ENCODE data around the gene ITGAV. TPM values are rescaled to one million over a fixed set of nuclear protein-coding genes. Genes with fewer than 3 reads are reported as not detected.

ITGAV gene
- total RNA-seq, 1 donor from 2014 or later = 21.9 TPM

- Mint-ChIP-seq H3K36me3 (ENCODE audit: unreplicated experiment) (no peaks in the 10 kb centered on the region), H3K9me3 (ENCODE audit: unreplicated experiment) (peaks cover 3% of the 10 kb centered on the region), H3K27me3 (ENCODE audit: unreplicated experiment) (no peaks in the 10 kb centered on the region), H3K4me1 (ENCODE audit: low read depth, unreplicated experiment) (peaks cover 3% of the 10 kb centered on the region), H3K4me3 (ENCODE audit: unreplicated experiment) (no peak overlapping the region), H3K27ac (ENCODE audit: unreplicated experiment) (no peak overlapping the region)
- TF ChIP-seq CTCF (IDR thresholded peaks at IDR 0.05; ENCODE audit: partially characterized antibody, unreplicated experiment) = no peak
- no peak for DNase-seq
Measured at GRCh38 chr2:186573531-186573930, 16.3 kb upstream of the ITGAV start.

GRCh38 chr2:186575302-186575701 is 14.6 kb upstream of the ITGAV start:
- H3K9me3 Mint-ChIP-seq (ENCODE audit: unreplicated experiment) = no peaks in the 10 kb centered on the region
- H3K27me3 Mint-ChIP-seq (ENCODE audit: unreplicated experiment) = no peaks in the 10 kb centered on the region
- H3K4me1 Mint-ChIP-seq (ENCODE audit: low read depth, unreplicated experiment) = no peaks in the 10 kb centered on the region
- no peak overlapping the region for H3K4me3 Mint-ChIP-seq (ENCODE audit: unreplicated experiment)
- H3K27ac Mint-ChIP-seq (ENCODE audit: unreplicated experiment) = no peak overlapping the region
- H3K36me3 Mint-ChIP-seq (ENCODE audit: unreplicated experiment) = no peaks in the 10 kb centered on the region
- TF ChIP-seq CTCF (IDR thresholded peaks at IDR 0.05; ENCODE audit: partially characterized antibody, unreplicated experiment) = no peak
- DNase-seq = no peak

DNA sequence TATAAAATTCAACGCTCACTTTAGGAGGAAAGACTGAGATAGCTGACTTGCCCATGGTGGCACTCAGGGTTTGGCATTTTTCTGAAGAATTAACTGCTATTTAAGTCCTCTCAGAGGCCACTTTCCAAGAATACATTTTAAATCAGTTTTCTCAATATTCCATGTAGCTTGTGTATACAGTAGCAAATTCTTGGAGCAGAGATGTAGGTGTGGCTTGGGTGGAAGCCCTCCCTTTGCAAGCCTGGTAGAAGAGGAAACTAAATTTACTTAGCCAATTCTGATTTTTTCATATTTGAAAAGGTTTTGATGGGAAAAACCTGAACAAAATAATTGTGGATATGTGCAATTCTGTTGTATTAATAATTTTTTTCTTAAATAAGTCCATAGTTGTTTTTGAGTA is 14.0 kb upstream of the ITGAV start:
- no peak for TF ChIP-seq CTCF (IDR thresholded peaks at IDR 0.05; ENCODE audit: partially characterized antibody, unreplicated experiment)
- no peaks in the 10 kb centered on the region for H3K36me3 Mint-ChIP-seq (ENCODE audit: unreplicated experiment)
- no peak overlapping the region for H3K4me3 Mint-ChIP-seq (ENCODE audit: unreplicated experiment)
- no peaks in the 10 kb centered on the region for H3K9me3 Mint-ChIP-seq (ENCODE audit: unreplicated experiment)
- H3K27me3 Mint-ChIP-seq (ENCODE audit: unreplicated experiment) = no peaks in the 10 kb centered on the region
- no peak for DNase-seq
- H3K4me1 Mint-ChIP-seq (ENCODE audit: low read depth, unreplicated experiment) = no peaks in the 10 kb centered on the region
- H3K27ac Mint-ChIP-seq (ENCODE audit: unreplicated experiment) = no peak overlapping the region

DNA sequence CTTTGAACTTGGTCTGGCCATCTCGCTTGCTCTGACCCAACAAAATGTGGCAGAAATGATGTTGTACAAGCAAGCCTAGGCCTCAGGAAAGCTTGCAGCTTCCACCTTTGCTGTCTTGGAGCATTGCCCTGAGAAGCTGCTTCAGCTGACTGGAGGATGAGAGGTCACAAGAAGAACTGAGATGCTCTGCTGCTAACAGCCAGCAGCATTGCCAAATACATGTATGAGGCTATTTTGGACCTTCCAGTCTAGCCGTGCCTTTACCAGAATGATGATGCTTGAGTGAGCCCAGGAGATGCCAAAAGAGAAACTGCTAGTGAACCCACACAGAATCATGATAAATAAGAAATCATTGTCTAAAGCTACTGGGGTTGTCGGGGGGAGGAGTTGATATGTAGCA is 13.2 kb upstream of the ITGAV start:
- Mint-ChIP-seq H3K4me3 (ENCODE audit: unreplicated experiment) (no peak overlapping the region), H3K9me3 (ENCODE audit: unreplicated experiment) (no peaks in the 10 kb centered on the region), H3K27me3 (ENCODE audit: unreplicated experiment) (no peaks in the 10 kb centered on the region), H3K36me3 (ENCODE audit: unreplicated experiment) (no peaks in the 10 kb centered on the region), H3K27ac (ENCODE audit: unreplicated experiment) (no peak overlapping the region), H3K4me1 (ENCODE audit: low read depth, unreplicated experiment) (no peaks in the 10 kb centered on the region)
- no peak for TF ChIP-seq CTCF (IDR thresholded peaks at IDR 0.05; ENCODE audit: partially characterized antibody, unreplicated experiment)
- DNase-seq = no peak

DNA sequence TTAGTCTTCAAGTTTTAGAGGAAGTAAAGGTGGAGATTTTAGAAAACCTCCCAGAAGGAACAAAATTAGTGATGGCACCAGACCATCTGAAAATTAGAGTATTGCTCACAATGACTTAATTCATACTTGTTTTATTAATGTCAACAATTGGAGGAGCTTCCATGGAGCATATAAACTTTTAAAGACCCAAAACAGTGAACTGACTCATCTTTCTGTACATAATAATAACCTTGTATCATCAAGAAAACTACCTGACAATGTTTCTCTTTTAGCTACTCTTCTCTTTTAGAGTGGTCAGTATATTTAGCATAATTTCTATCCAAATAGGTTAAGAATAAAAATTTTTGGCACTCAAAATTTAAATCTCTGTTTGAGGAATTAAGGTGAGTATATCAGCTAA is 7.2 kb upstream of the ITGAV start:
- Mint-ChIP-seq H3K36me3 (ENCODE audit: unreplicated experiment) (no peaks in the 10 kb centered on the region), H3K4me3 (ENCODE audit: unreplicated experiment) (no peak overlapping the region)

More for the DNA sequence above, 7.2 kb upstream of the ITGAV start:
- H3K27ac Mint-ChIP-seq (ENCODE audit: unreplicated experiment) = no peak overlapping the region
- no peaks in the 10 kb centered on the region for H3K27me3 Mint-ChIP-seq (ENCODE audit: unreplicated experiment)
- no peaks in the 10 kb centered on the region for H3K9me3 Mint-ChIP-seq (ENCODE audit: unreplicated experiment)
- no peak for TF ChIP-seq CTCF (IDR thresholded peaks at IDR 0.05; ENCODE audit: partially characterized antibody, unreplicated experiment)
- DNase-seq = no peak
- H3K4me1 Mint-ChIP-seq (ENCODE audit: low read depth, unreplicated experiment) = no peaks in the 10 kb centered on the region
